Gastroesophageal sphincter (tissue), 3 donors: ENCODE data around the gene SLC5A8.

ENCODE experiments used
- CTCF ChIP-seq, 4 experiments: fragments of 200-600 bp in 2 of 4; fragments of 450-650 bp in 2 of 4; sonication (generic) in 1 of 4; IDR thresholded peaks; one replicate each; pipeline ENCODE4 v1.5.1; 2017 to 2019; ENCODE audit warnings: antibody characterized with exemption in 4 of 4, mild to moderate bottlenecking in 2 of 4, moderate library complexity in 2 of 4
- POLR2A ChIP-seq, 2 donors: fragments of 450-650 bp; IDR thresholded peaks; one replicate each; pipeline ENCODE4 v1.6.1; 2017; ENCODE audit warnings: antibody characterized with exemption in 2 of 2, mild to moderate bottlenecking in 2 of 2, moderate library complexity in 1 of 2

- TF ChIP-seq POLR2A (IDR thresholded peaks at IDR 0.05) (no peak), CTCF (IDR thresholded peaks at IDR 0.05) (no peak)
Measured at GRCh38 chr12:101107032-101107763, 102.8 kb downstream of the SLC5A8 start.
